OCI-LY7 (cell line): ENCODE measurements around the gene PTP4A1. TPM values are rescaled to one million over a fixed set of nuclear protein-coding genes. Genes with fewer than 3 reads are reported as not detected.

Source experiments
- BruUV-seq: library from RNA; stranded (reverse); fragments of 400-500 nt; replicated peaks from 2 replicates; lab custom pipeline; 2021; lab: Mats Ljungman, UMichigan
- CTCF ChIA-PET: fragments of 300-600 bp; sonication (Branson Sonifier 250); formaldehyde crosslinking; loops from one replicate; lab custom pipeline; 2022; ENCODE audit warnings: antibody characterized with exemption; ENCODE audit not compliant: unreplicated experiment; lab: Charles Lee
- POLR2A ChIA-PET: fragments of 300-600 bp; sonication (Branson Sonifier 250); formaldehyde crosslinking; loops from one replicate; lab custom pipeline; 2022; ENCODE audit warnings: antibody characterized with exemption; lab: Charles Lee
- DNase-seq: peaks from one replicate; pipeline ENCODE4 v3.0.0-alpha.2; 2015; ENCODE audit warnings: low spot score
- H2AFZ ChIP-seq: fragments of 200-600 bp; sonication (generic), shearing (Covaris generic); 2 replicates; pipeline ENCODE4 v1.6.1; 2014; ENCODE audit warnings: mild to moderate bottlenecking, antibody characterized with exemption, low read length, moderate library complexity
- H3K27ac ChIP-seq: fragments of 200-600 bp; sonication (generic); 2 replicates; pipeline ENCODE4 v1.5.1; 2014; ENCODE audit warnings: mixed run types, low read depth, mild to moderate bottlenecking, moderate library complexity, low read length, inconsistent platforms; ENCODE audit not compliant: poor library complexity, severe bottlenecking
- H3K36me3 ChIP-seq: fragments of 200-600 bp; sonication (generic); 2 replicates; pipeline ENCODE4 v1.6.1; 2014; ENCODE audit warnings: mild to moderate bottlenecking, antibody characterized with exemption, low read length, moderate library complexity, mixed read lengths; ENCODE audit not compliant: insufficient read depth
- H3K4me1 ChIP-seq: fragments of 200-600 bp; sonication (generic); 2 replicates; pipeline ENCODE4 v1.5.1; 2014; ENCODE audit warnings: mild to moderate bottlenecking, low read length; ENCODE audit not compliant: insufficient read depth, poor library complexity, severe bottlenecking
- H3K4me2 ChIP-seq: fragments of 200-600 bp; sonication (generic); 2 replicates; pipeline ENCODE4 v1.6.1; 2014; ENCODE audit warnings: mild to moderate bottlenecking, low read length
- H3K4me3 ChIP-seq: fragments of 200-600 bp; sonication (generic); 2 replicates; pipeline ENCODE4 v1.5.1; 2014; ENCODE audit warnings: mild to moderate bottlenecking, low read depth, low read length; ENCODE audit not compliant: poor library complexity, severe bottlenecking
- H3K79me2 ChIP-seq: fragments of 200-600 bp; sonication (generic); 2 replicates; pipeline ENCODE4 v1.6.1; 2016; ENCODE audit warnings: low read depth, mild to moderate bottlenecking, low read length, moderate library complexity, mixed read lengths; ENCODE audit not compliant: insufficient read depth
- H3K9me2 ChIP-seq: fragments of 200-600 bp; sonication (generic); 2 replicates; pipeline ENCODE4 v1.6.1; 2016; ENCODE audit warnings: mild to moderate bottlenecking, low read length, mixed read lengths; ENCODE audit not compliant: insufficient read depth
- H3K9me3 ChIP-seq: fragments of 200-600 bp; sonication (generic); 2 replicates; pipeline ENCODE4 v1.6.1; 2014; ENCODE audit warnings: mild to moderate bottlenecking, mixed run types, low read length, mixed read lengths
- H4K20me1 ChIP-seq: fragments of 200-600 bp; sonication (generic); 2 replicates; pipeline ENCODE4 v1.6.1; 2014; ENCODE audit warnings: mild to moderate bottlenecking, antibody characterized with exemption, low read length, moderate library complexity, mixed read lengths; ENCODE audit not compliant: insufficient read depth
- EZH2phosphoT487 ChIP-seq: fragments of 200-600 bp; sonication (generic); IDR thresholded peaks from 2 replicates; pipeline ENCODE4 v1.6.1; 2018; ENCODE audit warnings: low read depth, borderline replicate concordance, mild to moderate bottlenecking, mixed run types, antibody characterized with exemption, low read length, moderate library complexity, mixed read lengths
- intact Hi-C: fragments of 100-400 bp; cut with micrococcal nuclease; formaldehyde crosslinking; loops from one replicate; pipeline ENCODE4 v1.10.0; 2022; ENCODE audit not compliant: unreplicated experiment
- total RNA-seq, 2 experiments: library from RNA; depleted of rRNA in 1 of 2; stranded (reverse); fragments of >200 nt in 1 of 2; shearing (Covaris generic) in 1 of 2; gene quantifications; 2 replicates each; pipeline ENCODE4 v1.2.3, GENCODE V29; 2014 to 2022
- TF ChIP-seq, protein P1 (sequence below): fragments of 200-600 bp; sonication (generic); conservative IDR thresholded peaks from 2 replicates; pipeline ENCODE4 v1.5.1; 2014; ENCODE audit warnings: mild to moderate bottlenecking, antibody characterized with exemption, low read length, moderate library complexity, mixed read lengths

PTP4A1 gene
- total RNA-seq, 2 experiments from 2014 or later = 21.2 to 76.0 TPM

DNA sequence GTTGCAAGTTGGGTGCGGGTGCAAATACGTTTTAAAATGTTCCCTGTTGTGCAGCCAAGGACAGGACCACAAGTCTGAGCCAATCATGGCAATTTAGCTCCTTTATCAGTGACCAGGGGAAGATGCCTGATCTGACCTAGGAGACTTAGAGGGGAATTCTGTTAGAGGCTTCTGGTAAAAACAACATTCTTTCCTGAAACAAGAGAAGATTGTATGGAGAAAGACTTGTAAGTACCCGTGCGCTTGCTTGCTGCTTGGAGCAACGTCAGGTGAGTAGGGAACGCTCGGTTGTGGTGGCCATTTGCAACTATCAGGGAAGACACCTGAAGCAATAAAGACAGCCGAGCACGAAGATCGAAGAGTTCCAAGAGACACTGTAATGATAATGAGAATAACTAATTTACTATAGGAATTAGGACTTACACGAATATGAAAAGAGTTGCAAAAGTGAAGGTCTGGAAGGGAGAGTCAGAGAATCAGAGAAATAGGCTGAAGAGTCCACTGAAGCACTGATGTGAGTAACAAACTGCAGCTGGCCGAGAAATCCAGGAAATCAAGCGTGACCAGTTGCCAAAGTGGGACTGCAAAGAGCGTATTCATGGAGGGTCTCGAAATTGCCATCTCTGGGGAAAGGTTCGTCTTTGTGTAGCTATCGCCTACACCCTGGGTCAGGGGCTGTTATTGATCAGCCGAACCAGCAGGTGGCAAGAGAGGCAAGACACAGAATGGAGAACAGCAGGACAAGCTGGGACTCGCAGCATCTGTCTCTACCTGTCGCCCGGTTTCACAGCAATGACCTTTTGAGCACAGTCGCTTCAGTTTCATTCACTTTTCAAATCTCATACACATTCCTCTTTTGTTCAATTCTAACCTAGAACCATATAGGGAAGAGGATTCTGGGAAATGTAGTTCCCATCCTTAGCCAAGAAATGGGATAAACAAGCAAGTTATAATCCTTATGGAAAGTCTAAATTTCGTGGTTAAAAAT lies 26.1 kb downstream of the PTP4A1 start:
- H3K4me2 ChIP-seq = peak overlapping the region; percentile 87
- ChIA-PET POLR2A (interaction anchor here (0.6 to 2.6 kb wide), 16 partner anchors 9 to 166 kb away, joined by 3 to 14 read pairs (median 4); partner anchors contain the start of gene PHF3), CTCF (interaction anchor here (0.6 to 2.1 kb wide), 8 partner anchors 10 to 246 kb away, joined by 3 to 13 read pairs (median 4); no protein-coding TSS in a partner anchor)
- no peaks in the 10 kb centered on the region for H3K36me3 ChIP-seq
- no peaks in the 10 kb centered on the region for H3K9me3 ChIP-seq
- H3K79me2 ChIP-seq = no peaks in the 10 kb centered on the region
- DNase-seq = peak; percentile 88
- peak overlapping the region; percentile 64 for H3K4me3 ChIP-seq
- H2AFZ ChIP-seq = peak overlapping the region; percentile 100
- no peak for TF ChIP-seq EZH2phosphoT487
- TF ChIP-seq, protein P1, sequence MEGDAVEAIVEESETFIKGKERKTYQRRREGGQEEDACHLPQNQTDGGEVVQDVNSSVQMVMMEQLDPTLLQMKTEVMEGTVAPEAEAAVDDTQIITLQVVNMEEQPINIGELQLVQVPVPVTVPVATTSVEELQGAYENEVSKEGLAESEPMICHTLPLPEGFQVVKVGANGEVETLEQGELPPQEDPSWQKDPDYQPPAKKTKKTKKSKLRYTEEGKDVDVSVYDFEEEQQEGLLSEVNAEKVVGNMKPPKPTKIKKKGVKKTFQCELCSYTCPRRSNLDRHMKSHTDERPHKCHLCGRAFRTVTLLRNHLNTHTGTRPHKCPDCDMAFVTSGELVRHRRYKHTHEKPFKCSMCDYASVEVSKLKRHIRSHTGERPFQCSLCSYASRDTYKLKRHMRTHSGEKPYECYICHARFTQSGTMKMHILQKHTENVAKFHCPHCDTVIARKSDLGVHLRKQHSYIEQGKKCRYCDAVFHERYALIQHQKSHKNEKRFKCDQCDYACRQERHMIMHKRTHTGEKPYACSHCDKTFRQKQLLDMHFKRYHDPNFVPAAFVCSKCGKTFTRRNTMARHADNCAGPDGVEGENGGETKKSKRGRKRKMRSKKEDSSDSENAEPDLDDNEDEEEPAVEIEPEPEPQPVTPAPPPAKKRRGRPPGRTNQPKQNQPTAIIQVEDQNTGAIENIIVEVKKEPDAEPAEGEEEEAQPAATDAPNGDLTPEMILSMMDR = peak; percentile 95
- peak overlapping the region; percentile 41 for H3K27ac ChIP-seq
- intact Hi-C loops = loop anchor here (1.0 to 5.0 kb wide), 3 partner anchors 89 to 245 kb away; no protein-coding TSS in a partner anchor
- no peaks in the 10 kb centered on the region for H3K9me2 ChIP-seq
- H3K4me1 ChIP-seq = peaks cover 16% of the 10 kb centered on the region
- BruUV-seq = no TSS peak
- H4K20me1 ChIP-seq = no peaks in the 10 kb centered on the region

DNA sequence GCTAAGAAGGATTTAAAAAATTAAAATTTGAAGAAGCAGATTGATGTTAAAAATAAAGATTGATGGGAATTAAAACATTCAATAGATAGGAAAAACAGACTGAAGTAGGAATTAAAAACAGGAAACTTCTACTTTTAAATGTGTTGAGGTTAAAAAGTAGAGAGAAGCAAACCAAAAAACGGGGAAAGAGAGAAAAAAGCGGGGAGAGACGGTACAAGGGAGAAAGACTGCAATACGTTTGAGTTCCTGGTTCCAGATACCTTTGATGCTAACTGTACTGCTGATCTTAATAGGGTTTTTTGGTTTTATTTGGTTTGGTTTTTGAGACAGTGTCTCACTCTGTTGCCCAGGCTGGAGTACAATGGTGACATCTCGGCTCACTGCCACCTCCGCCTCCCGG lies 27.0 kb downstream of the PTP4A1 start:
- POLR2A ChIA-PET = interaction anchor here (0.7 to 2.4 kb wide), 3 partner anchors 10 to 102 kb away, joined by 3 to 14 read pairs (median 5); no protein-coding TSS in a partner anchor
- Histone ChIP-seq H3K9me2 (no peaks in the 10 kb centered on the region), H3K27ac (peak overlapping the region; percentile 41), H4K20me1 (no peaks in the 10 kb centered on the region), H2AFZ (peak overlapping the region; percentile 100), H3K9me3 (no peaks in the 10 kb centered on the region), H3K4me2 (peak overlapping the region; percentile 87), H3K36me3 (no peaks in the 10 kb centered on the region), H3K79me2 (no peaks in the 10 kb centered on the region), H3K4me1 (peaks cover 16% of the 10 kb centered on the region), H3K4me3 (no peak overlapping the region)
- TF ChIP-seq, protein P1 = no peak
- TF ChIP-seq EZH2phosphoT487 = no peak
- CTCF ChIA-PET = interaction anchor here (1.1 to 2.1 kb wide), 3 partner anchors 163 to 203 kb away, joined by 5 to 13 read pairs (median 8); no protein-coding TSS in a partner anchor
- no TSS peak for BruUV-seq
- DNase-seq = no peak
- intact Hi-C loops = loop anchor here (5.0 kb wide), 1 partner anchor 88 kb away; no protein-coding TSS in a partner anchor
